Pancreas (tissue), 10 donors: ENCODE measurements around the gene RGS10. TPM values are rescaled to one million over a fixed set of nuclear protein-coding genes. Genes with fewer than 3 reads are reported as not detected.

Experiments used
- ATAC-seq, 4 donors: fragments of 200-7000 bp; cut with Tn5 transposase; one replicate each; pipeline versions ENCODE4 v1.8.0 to v1.9.1; 2020; ENCODE audit warnings: mild to moderate bottlenecking in 4 of 4, moderate library complexity in 4 of 4
- DNase-seq, 6 donors: peaks; one replicate each; pipeline ENCODE4 v3.0.0-alpha.2; 2020
- FAIRE-seq: peaks from 2 replicates; lab custom pipeline; 2012; peaks lifted over from hg19 to GRCh38; lab: Jason Lieb, UNC
- H3K27ac ChIP-seq, 4 donors: fragments of 200-600 bp; sonication (generic); 1 replicate in 3 of 4; 2 replicates in 1 of 4; pipeline versions ENCODE4 v1.5.0 to v1.8.0; 2020
- H3K27me3 ChIP-seq, 4 donors: fragments of 200-600 bp; one replicate each; pipeline ENCODE4 v1.8.0; 2021
- H3K36me3 ChIP-seq, 3 donors: fragments of 200-600 bp; sonication (generic) in 1 of 3; one replicate each; pipeline versions ENCODE4 v1.5.0 to v1.8.0; 2020 to 2021
- H3K4me1 ChIP-seq, 3 donors: fragments of 200-600 bp; one replicate each; pipeline ENCODE4 v1.8.0; 2021
- H3K4me3 ChIP-seq, 4 donors: fragments of 200-600 bp; sonication (generic) in 2 of 4; one replicate each; pipeline versions ENCODE4 v1.5.0 to v1.8.0; 2020 to 2021
- H3K9me3 ChIP-seq, 4 donors: fragments of 200-600 bp; one replicate each; pipeline ENCODE4 v1.8.0; 2021
- WGBS, 2 donors: extraction: QIAGEN DNeasy Blood & Tissue Kit; methylation state at CpG; one replicate each; pipeline ENCODE4 v1.1.7; 2013; 5-methylcytosine and 5-hydroxymethylcytosine counted together
- intact Hi-C, 3 donors: fragments of 100-400 bp; cut with DNase I; formaldehyde crosslinking; loops; one replicate each; pipeline versions ENCODE4 v1.11.1 to v1.14.2; 2022
- polyA plus RNA-seq, 2 donors: library from polyadenylated mRNA; stranded (reverse); fragments of 200-250 nt; gene quantifications; one replicate each; pipeline ENCODE4 v1.2.3, GENCODE V29; 2013
- total RNA-seq, 6 donors: library from RNA; stranded (reverse); fragmentation: NEBNext Ultra II Directional in 4 of 6; extraction: Animal tissue kit (Norgen Biotek cat#: 25700) in 4 of 6; gene quantifications; one replicate each; pipeline versions ENCODE4 v1.2.1 to v1.2.4, GENCODE V29; 2021 to 2023
- TF ChIP-seq, protein P1 (sequence below), 4 donors: fragments of 200-600 bp; sonication (generic) in 3 of 4; IDR thresholded peaks; one replicate each; pipeline versions ENCODE4 v1.5.0 to v1.8.0; 2021; ENCODE audit warnings: antibody characterized with exemption in 4 of 4
- donor health status: healthy with polysubstance abuse.
- donor health status: DM: no; HTN: no; CAD: no; lungs with moderate emphysema.
- donor health status: DM: no; HTN: no; CAD: no.
- donor health status: control.
- donor health status: control.
- donor health status: Bipolar disorder and iron deficiency.
- donor health status: DM: yes; HTN: yes; CAD: no.
- donor health status: DM: no; HTN: no; CAD: no.
- donor health status: DM: no; HTN: no; CAD: no.
- donor health status: DM: yes; HTN: yes; CAD: no.

The RGS10 gene
- total and polyA plus RNA-seq, 8 donors = 0.42 to 15.9 (median 4.4) TPM

DNA sequence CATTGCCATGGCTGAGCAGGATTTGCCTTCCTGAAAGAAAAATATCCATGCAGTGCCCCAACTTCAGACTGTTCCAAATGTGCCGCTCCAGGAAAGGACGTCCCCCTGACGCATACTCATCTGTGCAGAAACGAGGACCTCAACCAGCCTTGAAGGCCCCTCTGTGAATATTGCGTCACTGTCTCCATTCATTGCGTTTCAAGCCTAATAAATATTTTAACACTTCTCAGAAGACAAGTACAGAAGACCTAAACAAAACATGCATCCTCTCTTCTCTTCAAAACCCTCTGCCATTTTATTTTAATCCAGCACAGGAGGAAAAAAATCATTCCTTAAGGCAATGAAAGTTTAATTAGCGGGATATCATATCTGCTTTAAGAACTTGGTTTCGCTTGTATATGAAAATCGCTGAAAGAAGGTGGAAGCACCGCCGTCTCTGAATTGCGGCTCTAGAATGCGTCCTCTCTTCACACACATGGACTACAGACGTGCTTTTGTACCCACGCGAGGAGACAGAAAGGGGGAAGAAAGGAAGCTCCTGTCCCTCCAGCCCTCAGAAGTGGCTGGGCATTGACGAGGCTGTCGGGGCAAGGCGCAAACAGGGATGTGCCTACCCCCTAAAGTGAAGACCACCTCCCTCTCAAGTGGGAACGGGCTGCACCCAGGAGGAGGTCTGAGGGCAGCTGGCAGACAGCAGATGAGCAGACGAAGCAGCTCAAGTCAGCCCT, 36.8 kb downstream of the RGS10 start:
- TF ChIP-seq, protein P1, sequence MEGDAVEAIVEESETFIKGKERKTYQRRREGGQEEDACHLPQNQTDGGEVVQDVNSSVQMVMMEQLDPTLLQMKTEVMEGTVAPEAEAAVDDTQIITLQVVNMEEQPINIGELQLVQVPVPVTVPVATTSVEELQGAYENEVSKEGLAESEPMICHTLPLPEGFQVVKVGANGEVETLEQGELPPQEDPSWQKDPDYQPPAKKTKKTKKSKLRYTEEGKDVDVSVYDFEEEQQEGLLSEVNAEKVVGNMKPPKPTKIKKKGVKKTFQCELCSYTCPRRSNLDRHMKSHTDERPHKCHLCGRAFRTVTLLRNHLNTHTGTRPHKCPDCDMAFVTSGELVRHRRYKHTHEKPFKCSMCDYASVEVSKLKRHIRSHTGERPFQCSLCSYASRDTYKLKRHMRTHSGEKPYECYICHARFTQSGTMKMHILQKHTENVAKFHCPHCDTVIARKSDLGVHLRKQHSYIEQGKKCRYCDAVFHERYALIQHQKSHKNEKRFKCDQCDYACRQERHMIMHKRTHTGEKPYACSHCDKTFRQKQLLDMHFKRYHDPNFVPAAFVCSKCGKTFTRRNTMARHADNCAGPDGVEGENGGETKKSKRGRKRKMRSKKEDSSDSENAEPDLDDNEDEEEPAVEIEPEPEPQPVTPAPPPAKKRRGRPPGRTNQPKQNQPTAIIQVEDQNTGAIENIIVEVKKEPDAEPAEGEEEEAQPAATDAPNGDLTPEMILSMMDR (IDR thresholded peaks at IDR 0.05) = no peak
- Histone ChIP-seq H3K36me3 (no peaks in the 10 kb centered on the region), H3K27me3 (no peaks in the 10 kb centered on the region), H3K9me3 (no peaks in the 10 kb centered on the region), H3K27ac (no peak overlapping the region), H3K4me1 (no peaks in the 10 kb centered on the region), H3K4me3 (no peak overlapping the region)
- DNase-seq (no peak), FAIRE-seq (no peak), ATAC-seq (no peak)
- intact Hi-C loops = no loop called here
- 78% methylated on average over 21 of the region's 21 CpGs for WGBS, 2 donors

DNA sequence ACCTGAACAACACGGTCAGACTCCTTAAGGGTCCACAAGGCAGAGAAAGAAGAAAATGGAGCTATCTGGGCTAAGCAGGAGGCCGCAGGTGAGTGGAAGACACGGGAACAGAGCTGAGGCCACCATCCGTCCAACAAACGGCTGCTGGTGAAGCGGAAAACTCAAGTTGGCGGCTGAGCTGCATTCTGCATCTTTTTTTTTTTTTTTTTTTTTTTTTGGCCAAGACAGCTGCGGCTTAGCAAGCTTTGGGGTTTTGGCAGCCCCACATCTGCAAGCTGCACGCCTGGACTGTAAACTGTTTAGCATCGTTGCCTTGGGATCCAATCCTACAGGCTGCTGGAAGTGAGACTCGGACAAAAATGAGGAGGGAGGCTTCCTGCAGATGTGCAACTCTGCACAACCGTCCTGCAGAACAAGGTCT, 37.4 kb downstream of the RGS10 start:
- no peaks in the 10 kb centered on the region for H3K27me3 ChIP-seq
- H3K4me3 ChIP-seq = no peak overlapping the region
- H3K9me3 ChIP-seq = no peaks in the 10 kb centered on the region
- WGBS, 2 donors = 77 to 81% methylated on average over 12 of the region's 12 CpGs
- intact Hi-C loops = no loop called here
- TF ChIP-seq, protein P1 (IDR thresholded peaks at IDR 0.05) = no peak
- H3K36me3 ChIP-seq = no peaks in the 10 kb centered on the region
- H3K4me1 ChIP-seq = no peaks in the 10 kb centered on the region
- FAIRE-seq = no peak
- H3K27ac ChIP-seq = no peak overlapping the region
- no peak for DNase-seq
- peak in 2 of 4 donors; percentile 11 to 29 for ATAC-seq

DNA sequence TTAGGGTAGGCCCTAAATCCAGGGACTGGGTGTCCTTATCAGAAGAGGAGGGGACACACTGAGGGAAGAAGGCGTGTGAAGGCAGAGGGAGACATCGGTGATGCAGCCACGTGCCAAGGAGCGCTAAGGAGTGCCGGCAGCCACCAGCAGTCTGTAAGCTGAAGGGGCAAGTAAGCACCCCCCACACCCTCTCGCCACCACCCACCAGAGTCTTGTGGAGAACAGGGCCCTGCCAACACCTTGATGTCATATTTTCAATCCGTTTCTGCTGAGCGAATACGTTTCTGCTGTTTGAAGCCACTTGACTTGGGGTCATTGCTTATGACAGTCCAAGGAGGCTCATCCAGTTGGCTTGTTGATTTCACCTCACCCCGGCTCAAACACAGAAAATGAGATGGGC, 37.9 kb downstream of the RGS10 start:
- FAIRE-seq (no peak), DNase-seq (no peak), ATAC-seq (no peak)
- no peaks in the 10 kb centered on the region for H3K9me3 ChIP-seq
- H3K4me3 ChIP-seq = no peak overlapping the region
- H3K27ac ChIP-seq = no peak overlapping the region
- intact Hi-C loops = no loop called here
- no peaks in the 10 kb centered on the region for H3K36me3 ChIP-seq
- WGBS, 2 donors = 85 to 91% methylated on average over 10 of the region's 10 CpGs
- H3K4me1 ChIP-seq = no peaks in the 10 kb centered on the region
- H3K27me3 ChIP-seq = no peaks in the 10 kb centered on the region
- TF ChIP-seq, protein P1 (IDR thresholded peaks at IDR 0.05) = no peak

DNA sequence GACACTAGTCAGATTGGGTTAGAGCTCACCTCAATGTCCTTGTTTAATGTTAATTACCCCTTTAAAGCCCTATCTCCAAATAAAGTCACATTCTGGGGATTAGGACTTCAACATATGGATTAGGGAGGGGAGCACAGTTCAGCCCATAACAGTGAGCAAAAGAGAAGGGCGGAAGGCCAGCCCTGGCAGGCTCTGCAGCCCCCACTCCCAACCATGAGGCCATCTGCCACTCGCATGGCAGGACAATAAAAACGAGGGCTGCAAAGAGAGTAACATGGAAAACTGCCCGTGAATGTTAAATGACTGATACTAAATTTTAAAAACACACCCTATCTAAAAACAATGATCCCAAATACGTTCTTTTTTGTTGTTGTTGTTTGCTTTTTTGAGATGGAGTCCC, 38.7 kb downstream of the RGS10 start:
- WGBS, 2 donors = 79 to 84% methylated on average over 5 of the region's 5 CpGs
- H3K9me3 ChIP-seq = no peaks in the 10 kb centered on the region
- no peaks in the 10 kb centered on the region for H3K36me3 ChIP-seq
- no peak for ATAC-seq
- TF ChIP-seq, protein P1 (IDR thresholded peaks at IDR 0.05) = no peak
- FAIRE-seq = no peak
- no peak overlapping the region for H3K27ac ChIP-seq
- intact Hi-C loops = no loop called here
- no peak for DNase-seq
- no peak overlapping the region for H3K4me3 ChIP-seq
- no peaks in the 10 kb centered on the region for H3K27me3 ChIP-seq
- H3K4me1 ChIP-seq = no peaks in the 10 kb centered on the region

DNA sequence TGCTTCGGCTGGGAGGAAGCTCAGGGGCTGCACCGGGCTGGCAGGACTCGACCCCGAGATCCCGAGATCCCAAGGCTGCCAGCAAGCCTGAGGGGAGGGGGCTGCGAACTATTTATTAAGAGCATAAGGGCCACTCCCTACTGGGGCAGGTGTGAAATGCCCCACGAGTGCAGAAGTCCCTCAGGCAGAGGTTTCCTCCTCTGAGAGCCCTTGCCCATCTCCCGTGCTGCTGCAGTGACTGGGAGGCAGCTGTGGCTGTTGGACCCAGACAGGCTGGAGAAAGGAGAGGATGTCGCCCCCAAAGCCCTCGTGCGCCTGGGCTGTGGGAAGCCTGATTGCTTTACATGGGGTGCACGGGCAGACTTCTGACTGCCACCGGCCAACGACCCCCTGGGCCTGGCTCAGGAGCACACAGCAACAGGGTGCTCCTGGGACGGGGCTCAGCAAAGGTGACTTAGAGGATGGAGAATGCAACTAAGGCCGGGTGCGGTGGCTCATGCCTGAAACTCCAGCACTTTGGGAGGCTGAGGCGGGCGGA, 39.8 kb downstream of the RGS10 start:
- H3K4me1 ChIP-seq = no peaks in the 10 kb centered on the region
- H3K27me3 ChIP-seq = no peaks in the 10 kb centered on the region
- TF ChIP-seq, protein P1 (IDR thresholded peaks at IDR 0.05) = no peak
- DNase-seq = no peak
- no peaks in the 10 kb centered on the region for H3K36me3 ChIP-seq
- no peak for ATAC-seq
- H3K4me3 ChIP-seq = no peak overlapping the region
- no peaks in the 10 kb centered on the region for H3K9me3 ChIP-seq
- WGBS, 2 donors = 50 to 54% methylated on average over 19 of the region's 19 CpGs
- intact Hi-C loops = no loop called here
- no peak for FAIRE-seq
- H3K27ac ChIP-seq = no peak overlapping the region
